ENCODE measurements around the gene SLC25A11.

The SLC25A11 gene

DNA sequence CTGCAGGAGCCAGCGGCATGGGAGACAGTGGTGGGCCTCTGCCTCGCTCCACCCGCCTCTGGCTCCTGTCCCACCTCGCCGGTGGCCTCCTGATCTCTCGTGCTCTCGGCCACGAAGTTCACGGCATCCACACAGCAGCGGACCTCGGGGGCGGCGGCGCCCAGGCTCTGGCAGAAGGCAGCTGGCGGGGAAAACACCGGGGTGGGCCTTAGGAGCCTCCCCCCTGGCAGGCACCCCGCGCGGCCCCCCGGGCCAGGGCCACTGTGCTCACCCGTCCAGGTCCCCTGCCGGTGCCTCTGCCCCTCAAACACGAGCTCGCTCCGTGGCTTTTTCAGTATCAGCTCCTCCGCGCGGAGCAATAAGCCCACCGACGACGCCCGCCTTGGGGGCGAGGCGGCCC, 40.9 kb downstream of the SLC25A11 start:
- no peak overlapping the region for H3K4ac ChIP-seq (ENCODE audit: low read depth in 1 of 2, low read length in 2 of 2)
- H2BK120ac ChIP-seq (ENCODE audit: low read depth, low read length), result no peak overlapping the region
- H3K27ac ChIP-seq (ENCODE audit: low read length, poor library complexity, severe bottlenecking), result no peak overlapping the region
- no peak overlapping the region for H4K91ac ChIP-seq (ENCODE audit: low read length)
- H3K4me1 ChIP-seq (ENCODE audit: control insufficient read depth, insufficient read depth, low read depth, low read length), result peaks cover 1% of the 10 kb centered on the region
- H3K36me3 ChIP-seq (ENCODE audit: control insufficient read depth in 1 of 2, insufficient read depth in 2 of 2, low read depth in 1 of 2, low read length in 2 of 2), result peaks cover 36 to 83% of the 10 kb centered on the region in 2 experiments
- no peak overlapping the region for H2AK5ac ChIP-seq (ENCODE audit: low read length, severe bottlenecking)
- no peak overlapping the region for H3K4me2 ChIP-seq (ENCODE audit: low read length, poor library complexity, severe bottlenecking)
- no peak overlapping the region for H3K14ac ChIP-seq (ENCODE audit: low read length in 2 of 2)
- no peak overlapping the region for H2BK5ac ChIP-seq (ENCODE audit: low read depth, low read length, poor library complexity, severe bottlenecking)
- no peak overlapping the region for H2AFZ ChIP-seq (ENCODE audit: low read depth, low read length)
- no peak overlapping the region for H2BK12ac ChIP-seq (ENCODE audit: low read length in 2 of 2)
- H3K9me3 ChIP-seq (ENCODE audit: control insufficient read depth, low read length), result no peaks in the 10 kb centered on the region
- peak overlapping the region; percentile 84 for H3K9ac ChIP-seq (ENCODE audit: low read length)
- peaks cover 0 to 28% of the 10 kb centered on the region in 2 experiments for H3K27me3 ChIP-seq (ENCODE audit: control insufficient read depth in 1 of 2, insufficient read depth in 1 of 2, low read length in 2 of 2)
- H3K79me1 ChIP-seq (replicated peaks; ENCODE audit: low read length, poor library complexity, severe bottlenecking), result peaks cover 2% of the 10 kb centered on the region
- 98% methylated on average over 34 of the region's 34 CpGs for WGBS
- no peak overlapping the region for H2BK15ac ChIP-seq (ENCODE audit: low read depth, poor library complexity, severe bottlenecking)
- no peak overlapping the region for H4K8ac ChIP-seq (ENCODE audit: low read length)
- DNase-seq, result no peak
- no peak overlapping the region for H3K23ac ChIP-seq (ENCODE audit: low read length in 2 of 2)
- H3K18ac ChIP-seq (ENCODE audit: low read depth in 1 of 2, low read length in 2 of 2), result no peak overlapping the region
- peak overlapping the region in 1 of 2 experiments; percentile 80 for H3K4me3 ChIP-seq (ENCODE audit: insufficient read depth in 1 of 2, low read depth in 1 of 2, low read length in 2 of 2)

DNA sequence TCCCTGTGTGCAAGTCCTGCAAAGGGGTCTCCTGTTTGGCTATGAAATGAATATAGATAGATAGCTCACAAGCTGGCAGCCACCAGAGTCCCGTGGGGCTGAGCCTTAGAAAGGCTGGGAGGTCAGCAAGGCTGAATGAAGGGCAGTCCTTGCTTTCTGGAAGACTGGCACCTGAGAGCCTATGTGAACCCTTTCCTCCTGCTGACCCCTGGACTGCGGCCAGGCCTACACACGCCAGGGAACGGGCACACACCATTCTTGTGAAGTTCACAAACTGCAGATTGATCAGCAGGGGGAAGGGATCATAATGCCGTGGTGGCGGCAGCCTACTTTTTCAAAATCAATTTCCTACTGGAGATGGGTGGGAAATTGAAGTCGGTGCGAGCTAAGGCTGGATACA, 41.5 kb downstream of the SLC25A11 start:
- H2BK120ac ChIP-seq (ENCODE audit: low read depth, low read length), result no peak overlapping the region
- no peak overlapping the region for H4K8ac ChIP-seq (ENCODE audit: low read length)
- no peak overlapping the region for H3K18ac ChIP-seq (ENCODE audit: low read depth in 1 of 2, low read length in 2 of 2)
- 93% methylated on average over 8 of the region's 8 CpGs for WGBS
- H2AK5ac ChIP-seq (ENCODE audit: low read length, severe bottlenecking), result no peak overlapping the region
- no peak overlapping the region for H2BK15ac ChIP-seq (ENCODE audit: low read depth, poor library complexity, severe bottlenecking)
- H3K4me1 ChIP-seq (ENCODE audit: control insufficient read depth, insufficient read depth, low read depth, low read length), result peaks cover 1% of the 10 kb centered on the region
- peaks cover 2% of the 10 kb centered on the region for H3K79me1 ChIP-seq (replicated peaks; ENCODE audit: low read length, poor library complexity, severe bottlenecking)
- no peak overlapping the region for H3K14ac ChIP-seq (ENCODE audit: low read length in 2 of 2)
- H3K4ac ChIP-seq (ENCODE audit: low read depth in 1 of 2, low read length in 2 of 2), result no peak overlapping the region
- H3K27me3 ChIP-seq (ENCODE audit: control insufficient read depth in 1 of 2, insufficient read depth in 1 of 2, low read length in 2 of 2), result peaks cover 0 to 27% of the 10 kb centered on the region in 2 experiments
- peak overlapping the region; percentile 84 for H3K9ac ChIP-seq (ENCODE audit: low read length)
- H3K4me3 ChIP-seq (ENCODE audit: insufficient read depth in 1 of 2, low read depth in 1 of 2, low read length in 2 of 2), result no peak overlapping the region
- no peak for DNase-seq
- H3K23ac ChIP-seq (ENCODE audit: low read length in 2 of 2), result no peak overlapping the region
- H2AFZ ChIP-seq (ENCODE audit: low read depth, low read length), result no peak overlapping the region
- H3K27ac ChIP-seq (ENCODE audit: low read length, poor library complexity, severe bottlenecking), result no peak overlapping the region
- H2BK12ac ChIP-seq (ENCODE audit: low read length in 2 of 2), result no peak overlapping the region
- no peak overlapping the region for H2BK5ac ChIP-seq (ENCODE audit: low read depth, low read length, poor library complexity, severe bottlenecking)
- no peak overlapping the region for H3K4me2 ChIP-seq (ENCODE audit: low read length, poor library complexity, severe bottlenecking)
- no peak overlapping the region for H4K91ac ChIP-seq (ENCODE audit: low read length)
- H3K36me3 ChIP-seq (ENCODE audit: control insufficient read depth in 1 of 2, insufficient read depth in 2 of 2, low read depth in 1 of 2, low read length in 2 of 2), result peaks cover 40 to 89% of the 10 kb centered on the region in 2 experiments
- H3K9me3 ChIP-seq (ENCODE audit: control insufficient read depth, low read length), result no peaks in the 10 kb centered on the region

DNA sequence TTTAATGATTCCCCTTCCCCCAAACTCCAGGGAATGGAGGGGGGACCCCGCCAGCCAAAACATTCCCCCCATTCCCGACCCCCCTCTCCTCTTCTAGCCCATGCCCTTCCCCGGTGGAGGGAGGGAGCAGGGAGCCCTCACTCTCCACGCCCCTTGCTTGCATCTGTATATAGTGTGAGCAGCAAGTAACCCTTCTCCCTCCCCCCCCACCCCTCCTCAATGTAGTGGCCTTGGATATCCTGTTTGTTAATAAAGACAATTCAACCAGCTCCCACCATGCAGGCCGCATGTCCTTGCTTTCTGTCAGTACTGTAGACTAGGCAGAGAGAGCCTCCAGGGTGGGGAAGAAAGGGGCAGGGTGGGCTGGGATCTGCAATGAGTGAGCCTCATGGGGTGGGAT, 42.1 kb downstream of the SLC25A11 start:
- Histone ChIP-seq H2AK5ac (ENCODE audit: low read length, severe bottlenecking) (no peak overlapping the region), H3K4me3 (ENCODE audit: insufficient read depth in 1 of 2, low read depth in 1 of 2, low read length in 2 of 2) (no peak overlapping the region), H3K4me1 (ENCODE audit: control insufficient read depth, insufficient read depth, low read depth, low read length) (peaks cover 3% of the 10 kb centered on the region), H2BK15ac (ENCODE audit: low read depth, poor library complexity, severe bottlenecking) (no peak overlapping the region), H3K23ac (ENCODE audit: low read length in 2 of 2) (no peak overlapping the region), H2BK120ac (ENCODE audit: low read depth, low read length) (no peak overlapping the region), H4K91ac (ENCODE audit: low read length) (no peak overlapping the region), H3K9me3 (ENCODE audit: control insufficient read depth, low read length) (no peaks in the 10 kb centered on the region), H4K8ac (ENCODE audit: low read length) (no peak overlapping the region), H3K4me2 (ENCODE audit: low read length, poor library complexity, severe bottlenecking) (no peak overlapping the region), H3K79me1 (replicated peaks; ENCODE audit: low read length, poor library complexity, severe bottlenecking) (peaks cover 2% of the 10 kb centered on the region), H3K4ac (ENCODE audit: low read depth in 1 of 2, low read length in 2 of 2) (no peak overlapping the region), H3K14ac (ENCODE audit: low read length in 2 of 2) (no peak overlapping the region), H2BK5ac (ENCODE audit: low read depth, low read length, poor library complexity, severe bottlenecking) (no peak overlapping the region), H3K36me3 (ENCODE audit: control insufficient read depth in 1 of 2, insufficient read depth in 2 of 2, low read depth in 1 of 2, low read length in 2 of 2) (peaks cover 44 to 95% of the 10 kb centered on the region in 2 experiments), H2AFZ (ENCODE audit: low read depth, low read length) (no peak overlapping the region), H3K27ac (ENCODE audit: low read length, poor library complexity, severe bottlenecking) (no peak overlapping the region), H2BK12ac (ENCODE audit: low read length in 2 of 2) (no peak overlapping the region), H3K9ac (ENCODE audit: low read length) (no peak overlapping the region), H3K27me3 (ENCODE audit: control insufficient read depth in 1 of 2, insufficient read depth in 1 of 2, low read length in 2 of 2) (peaks cover 0 to 22% of the 10 kb centered on the region in 2 experiments), H3K18ac (ENCODE audit: low read depth in 1 of 2, low read length in 2 of 2) (no peak overlapping the region)
- WGBS, result 95% methylated on average over 5 of the region's 5 CpGs
- DNase-seq, result no peak

DNA sequence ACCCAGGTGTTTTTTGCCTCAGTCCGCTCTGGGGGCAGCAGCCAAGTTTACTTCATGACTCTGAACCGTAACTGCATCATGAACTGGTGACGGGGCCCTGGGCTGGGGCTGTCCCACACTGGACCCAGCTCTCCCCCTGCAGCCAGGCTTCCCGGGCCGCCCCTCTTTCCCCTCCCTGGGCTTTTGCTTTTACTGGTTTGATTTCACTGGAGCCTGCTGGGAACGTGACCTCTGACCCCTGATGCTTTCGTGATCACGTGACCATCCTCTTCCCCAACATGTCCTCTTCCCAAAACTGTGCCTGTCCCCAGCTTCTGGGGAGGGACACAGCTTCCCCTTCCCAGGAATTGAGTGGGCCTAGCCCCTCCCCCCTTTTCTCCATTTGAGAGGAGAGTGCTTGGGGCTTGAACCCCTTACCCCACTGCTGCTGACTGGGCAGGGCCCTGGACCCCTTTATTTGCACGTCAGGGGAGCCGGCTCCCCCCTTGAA, 42.6 kb downstream of the SLC25A11 start:
- no peaks in the 10 kb centered on the region for H3K9me3 ChIP-seq (ENCODE audit: control insufficient read depth, low read length)
- no peak overlapping the region for H2BK15ac ChIP-seq (ENCODE audit: low read depth, poor library complexity, severe bottlenecking)
- no peak for DNase-seq
- H2BK12ac ChIP-seq (ENCODE audit: low read length in 2 of 2), result no peak overlapping the region
- H3K27me3 ChIP-seq (ENCODE audit: control insufficient read depth in 1 of 2, insufficient read depth in 1 of 2, low read length in 2 of 2), result peaks cover 0 to 16% of the 10 kb centered on the region in 2 experiments
- WGBS, result 91% methylated on average over 10 of the region's 10 CpGs
- peaks cover 2% of the 10 kb centered on the region for H3K79me1 ChIP-seq (replicated peaks; ENCODE audit: low read length, poor library complexity, severe bottlenecking)
- no peak overlapping the region for H3K27ac ChIP-seq (ENCODE audit: low read length, poor library complexity, severe bottlenecking)
- no peak overlapping the region for H3K23ac ChIP-seq (ENCODE audit: low read length in 2 of 2)
- H2AK5ac ChIP-seq (ENCODE audit: low read length, severe bottlenecking), result no peak overlapping the region
- H3K9ac ChIP-seq (ENCODE audit: low read length), result no peak overlapping the region
- no peak overlapping the region for H4K91ac ChIP-seq (ENCODE audit: low read length)
- no peak overlapping the region for H2AFZ ChIP-seq (ENCODE audit: low read depth, low read length)
- no peak overlapping the region for H3K4me3 ChIP-seq (ENCODE audit: insufficient read depth in 1 of 2, low read depth in 1 of 2, low read length in 2 of 2)
- H2BK5ac ChIP-seq (ENCODE audit: low read depth, low read length, poor library complexity, severe bottlenecking), result no peak overlapping the region
- H3K4me1 ChIP-seq (ENCODE audit: control insufficient read depth, insufficient read depth, low read depth, low read length), result peaks cover 8% of the 10 kb centered on the region
- no peak overlapping the region for H3K18ac ChIP-seq (ENCODE audit: low read depth in 1 of 2, low read length in 2 of 2)
- peaks cover 49 to 99% of the 10 kb centered on the region in 2 experiments for H3K36me3 ChIP-seq (ENCODE audit: control insufficient read depth in 1 of 2, insufficient read depth in 2 of 2, low read depth in 1 of 2, low read length in 2 of 2)
- no peak overlapping the region for H3K14ac ChIP-seq (ENCODE audit: low read length in 2 of 2)
- no peak overlapping the region for H2BK120ac ChIP-seq (ENCODE audit: low read depth, low read length)
- H4K8ac ChIP-seq (ENCODE audit: low read length), result no peak overlapping the region
- H3K4me2 ChIP-seq (ENCODE audit: low read length, poor library complexity, severe bottlenecking), result no peak overlapping the region
- H3K4ac ChIP-seq (ENCODE audit: low read depth in 1 of 2, low read length in 2 of 2), result no peak overlapping the region

Measured in mesenchymal stem cell (in vitro differentiated cells and primary cell).